ENCODE data around the gene MYORG. TPM values are rescaled to one million over a fixed set of nuclear protein-coding genes. Genes with fewer than 3 reads are reported as not detected.
"Not testable (repeated sequence)": the region's sequence is repeated elsewhere in the genome, so short reads cannot be mapped to it uniquely, and the experiment has no call there.

Gene MYORG
- total RNA-seq, 1 experiment from 2014 or later, result 5.6 TPM

DNA sequence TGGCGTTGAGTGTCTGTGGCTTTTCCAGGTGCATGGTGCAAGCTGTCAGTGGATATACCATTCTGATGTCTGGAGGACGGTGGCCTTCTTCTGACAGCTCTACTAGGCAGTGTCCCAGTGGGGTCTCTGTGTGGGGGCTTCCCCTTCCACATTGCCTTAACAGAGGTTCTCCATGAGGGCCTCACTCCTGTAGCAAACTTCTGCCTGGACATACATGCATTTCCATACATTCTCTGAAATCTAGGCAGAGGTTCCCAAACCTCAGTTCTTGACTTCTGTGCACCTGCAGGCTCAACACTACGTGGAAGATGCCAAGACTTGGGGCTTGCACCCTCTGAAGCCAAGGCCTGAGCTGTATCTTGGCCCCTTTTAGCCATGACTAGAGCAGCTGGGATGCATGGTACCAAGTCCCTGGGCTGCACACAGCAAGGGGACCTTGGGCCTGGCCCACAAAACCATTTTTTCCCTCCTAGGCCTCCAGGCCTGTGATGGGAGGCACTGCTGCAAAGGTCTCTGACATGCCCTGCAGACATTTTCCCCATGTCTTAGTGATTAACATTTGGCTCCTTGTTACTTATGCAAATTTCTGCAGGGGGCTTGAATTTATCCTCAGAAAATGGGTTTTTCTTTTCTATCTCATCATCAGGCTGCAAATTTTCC lies 8.8 kb downstream of the MYORG start:
- not testable (repeated sequence) for H3K79me1 ChIP-seq (ENCODE audit: insufficient read depth, low read depth, low read length, poor library complexity, severe bottlenecking); H3K27me3 ChIP-seq (ENCODE audit: insufficient read depth, low read length); H2BK15ac ChIP-seq (ENCODE audit: low read depth, low read length); H2AK5ac ChIP-seq (ENCODE audit: insufficient read length, low read length); H3K9ac ChIP-seq (ENCODE audit: extremely low read depth, insufficient read length, low read length); H2BK12ac ChIP-seq (ENCODE audit: insufficient read length, low read depth, low read length); H3K14ac ChIP-seq (ENCODE audit: insufficient read depth, low read length); H3K56ac ChIP-seq (ENCODE audit: insufficient read length, low read depth, low read length); H3K27ac Mint-ChIP-seq; H3K27ac ChIP-seq (ENCODE audit: insufficient read length, low read depth, low read length); H3K9me3 ChIP-seq (ENCODE audit: control insufficient read depth, low read depth, low read length); DNase-seq; H3K18ac ChIP-seq (ENCODE audit: insufficient read length, low read depth, low read length); H4K91ac ChIP-seq (ENCODE audit: insufficient read length, low read depth, low read length); H3K79me2 ChIP-seq (ENCODE audit: insufficient read depth, low read length); H3T11ph ChIP-seq (ENCODE audit: low read length); H4K8ac ChIP-seq (replicated peaks; ENCODE audit: insufficient read length, low read depth, low read length); H2BK120ac ChIP-seq (ENCODE audit: low read depth, low read length, poor library complexity, severe bottlenecking); H3K4me3 Mint-ChIP-seq; H4K20me1 ChIP-seq (ENCODE audit: control insufficient read depth, insufficient read depth, insufficient read length); H2BK20ac ChIP-seq (ENCODE audit: low read depth, low read length, poor library complexity, severe bottlenecking); H3K4me2 ChIP-seq (ENCODE audit: insufficient read depth, insufficient read length, low read length); H2AFZ ChIP-seq (ENCODE audit: low read length); H4K5ac ChIP-seq (ENCODE audit: insufficient read length, low read depth, low read length); H3K23me2 ChIP-seq (ENCODE audit: insufficient read length, low read depth, low read length, poor library complexity, severe bottlenecking); H3K4ac ChIP-seq (ENCODE audit: low read depth, low read length); H3K23ac ChIP-seq (ENCODE audit: insufficient read length, low read depth, low read length); H2BK5ac ChIP-seq (ENCODE audit: insufficient read length, low read length)
- Mint-ChIP-seq H3K9me3 (peaks cover 7 to 22% of the 10 kb centered on the region in 2 experiments; a peak in 4 of 5 replicates), H3K4me1 (peaks cover 20 to 22% of the 10 kb centered on the region in 2 experiments), H3K27me3 (ENCODE audit: low read depth) (peaks cover 10% of the 10 kb centered on the region), H3K36me3 (ENCODE audit: insufficient read depth in 1 of 3, low read depth in 3 of 3) (peaks cover 44 to 46% (median 44%) of the 10 kb centered on the region in 3 experiments)
- peaks cover 22% of the 10 kb centered on the region for H3K4me1 ChIP-seq (ENCODE audit: insufficient read depth, low read length)
- no CpG with 5 or more reads among the region's 3 CpGs for WGBS (ENCODE audit: extremely low coverage, insufficient read length, low lambda C conversion rate)

Data from H9 (cell line).